HG03025 (cell line): ENCODE data around the gene CPNE5.

Experiments used
- ATAC-seq: cut with Tn5 transposase; IDR thresholded peaks from one replicate; pipeline ENCODE4 v1.9.1; 2021; ENCODE audit warnings: mild to moderate bottlenecking, moderate library complexity; ENCODE audit not compliant: unreplicated experiment, low FRiP score

Gene CPNE5

GRCh38 chr6:36837022-36837339, 2.3 kb downstream of the CPNE5 start:
- ATAC-seq, result no peak

GRCh38 chr6:36836111-36837021, 2.9 kb downstream of the CPNE5 start:
- ATAC-seq, result no peak

GRCh38 chr6:36834576-36835341, 4.5 kb downstream of the CPNE5 start:
- ATAC-seq, result no peak

GRCh38 chr6:36833182-36833789, 6.0 kb downstream of the CPNE5 start:
- ATAC-seq, result no peak

GRCh38 chr6:36832313-36832712, 6.9 kb downstream of the CPNE5 start:
- ATAC-seq, result no peak

GRCh38 chr6:36830577-36830976, 8.7 kb downstream of the CPNE5 start:
- ATAC-seq, result no peak

GRCh38 chr6:36829919-36830544, 9.2 kb downstream of the CPNE5 start:
- ATAC-seq, result no peak

- no peak for ATAC-seq
Measured at GRCh38 chr6:36827261-36828079, 11.8 kb downstream of the CPNE5 start.

GRCh38 chr6:36826520-36827227, 12.6 kb downstream of the CPNE5 start:
- ATAC-seq, result no peak

- ATAC-seq, result no peak
Measured at GRCh38 chr6:36825994-36826393, 13.2 kb downstream of the CPNE5 start.

- ATAC-seq, result no peak
Measured at GRCh38 chr6:36825452-36825851, 13.8 kb downstream of the CPNE5 start.

GRCh38 chr6:36824253-36824652, 15.0 kb downstream of the CPNE5 start:
- ATAC-seq, result no peak

GRCh38 chr6:36823421-36824096, 15.7 kb downstream of the CPNE5 start:
- ATAC-seq, result no peak

GRCh38 chr6:36822506-36823269, 16.6 kb downstream of the CPNE5 start:
- ATAC-seq, result no peak

- no peak for ATAC-seq
Measured at GRCh38 chr6:36821581-36822335, 17.5 kb downstream of the CPNE5 start.

GRCh38 chr6:36820700-36821580, 18.3 kb downstream of the CPNE5 start:
- no peak for ATAC-seq

GRCh38 chr6:36818756-36819155, 20.5 kb downstream of the CPNE5 start:
- no peak for ATAC-seq
